ENCODE results near the gene CHD3. TPM values are rescaled to one million over a fixed set of nuclear protein-coding genes. Genes with fewer than 3 reads are reported as not detected.

Gene CHD3
- polyA plus RNA-seq, 3 donors from 2014 or later = 0.72 to 19.6 (median 3.5) TPM

GRCh38 chr17:7903154-7904103 is 14.8 kb downstream of the CHD3 start:
- no peak for DNase-seq
- Mint-ChIP-seq H3K27ac (peak overlapping the region in 1 of 6 donors; percentile 31), H3K9me3 (peaks cover 0 to 2% (median 0%) of the 10 kb centered on the region in 6 donors), H3K4me1 (no peaks in the 10 kb centered on the region), H3K27me3 (ENCODE audit: low read depth in 3 of 3) (peaks cover 0 to 2% (median 2%) of the 10 kb centered on the region in 3 donors), H3K36me3 (peaks cover 37 to 80% (median 41%) of the 10 kb centered on the region in 3 donors), H3K4me3 (no peak overlapping the region)

DNA sequence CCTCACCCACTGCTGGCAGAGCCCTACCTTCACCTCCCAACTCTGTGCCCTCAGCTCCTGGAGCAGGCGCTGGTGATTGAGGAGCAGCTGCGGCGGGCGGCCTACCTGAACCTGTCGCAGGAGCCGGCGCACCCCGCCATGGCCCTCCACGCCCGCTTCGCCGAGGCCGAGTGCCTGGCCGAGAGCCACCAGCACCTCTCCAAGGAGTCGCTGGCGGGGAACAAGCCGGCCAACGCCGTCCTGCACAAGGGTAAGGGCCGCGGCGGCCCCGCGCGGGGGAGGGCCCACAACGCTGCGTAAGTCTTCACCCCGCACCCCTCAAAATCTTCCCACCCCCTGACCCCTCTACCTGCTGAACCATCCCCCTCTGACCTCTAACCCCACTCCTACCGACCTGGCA is 20.5 kb downstream of the CHD3 start:
- peaks cover 19 to 49% (median 34%) of the 10 kb centered on the region in 3 donors for H3K36me3 Mint-ChIP-seq
- no peak overlapping the region for H3K27ac Mint-ChIP-seq

DNA sequence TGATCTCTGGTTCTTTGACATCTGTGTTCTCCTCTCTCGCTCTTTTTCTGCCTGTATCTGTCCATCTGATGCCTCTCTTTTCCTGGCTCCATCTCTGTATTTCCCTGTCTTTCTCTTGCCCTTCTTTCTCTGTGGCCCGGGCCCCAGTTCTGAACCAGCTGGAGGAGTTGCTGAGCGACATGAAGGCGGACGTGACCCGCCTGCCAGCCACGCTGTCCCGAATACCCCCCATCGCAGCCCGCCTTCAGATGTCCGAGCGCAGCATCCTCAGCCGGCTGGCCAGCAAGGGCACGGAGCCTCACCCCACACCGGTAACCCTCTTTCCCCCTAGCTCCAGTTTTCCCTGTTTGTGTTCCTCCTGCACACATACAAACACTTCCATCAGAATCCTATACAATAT is 21.7 kb downstream of the CHD3 start:
- Mint-ChIP-seq H3K27ac (peak overlapping the region in 3 of 6 donors; percentile 30 to 68 (median 32)), H3K27me3 (ENCODE audit: low read depth in 3 of 3) (peaks cover 0 to 4% (median 2%) of the 10 kb centered on the region in 3 donors), H3K9me3 (no peaks in the 10 kb centered on the region), H3K4me3 (no peak overlapping the region), H3K4me1 (peaks cover 12 to 17% of the 10 kb centered on the region in 2 donors), H3K36me3 (peaks cover 11 to 38% (median 24%) of the 10 kb centered on the region in 3 donors)
- no peak for DNase-seq

More for the DNA sequence above, 20.5 kb downstream of the CHD3 start:
- Mint-ChIP-seq H3K4me3 (no peak overlapping the region), H3K4me1 (peaks cover 6 to 10% of the 10 kb centered on the region in 2 donors), H3K27me3 (ENCODE audit: low read depth in 3 of 3) (peaks cover 0 to 2% (median 0%) of the 10 kb centered on the region in 3 donors), H3K9me3 (no peaks in the 10 kb centered on the region)
- no peak for DNase-seq

DNA sequence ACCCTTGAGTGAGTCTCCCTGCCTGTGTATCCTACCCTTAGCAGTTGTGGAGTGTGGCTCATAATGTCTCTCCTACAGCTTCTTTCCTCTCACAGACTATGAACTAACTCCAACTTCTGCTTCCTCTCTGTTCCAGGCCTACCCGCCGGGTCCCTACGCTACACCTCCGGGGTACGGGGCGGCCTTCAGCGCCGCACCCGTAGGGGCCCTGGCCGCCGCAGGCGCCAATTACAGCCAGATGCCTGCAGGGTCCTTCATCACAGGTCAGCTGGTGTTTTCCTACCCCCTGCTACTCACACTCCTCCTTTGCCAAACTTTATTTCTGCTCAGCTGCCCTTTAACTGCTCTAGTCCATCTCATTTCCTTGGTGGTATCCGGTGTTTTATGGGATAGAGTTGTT is 22.1 kb downstream of the CHD3 start:
- Mint-ChIP-seq H3K27ac (peak overlapping the region in 1 of 6 donors; percentile 30), H3K4me3 (no peak overlapping the region), H3K36me3 (peaks cover 11 to 36% (median 21%) of the 10 kb centered on the region in 3 donors), H3K4me1 (peaks cover 17 to 21% of the 10 kb centered on the region in 2 donors), H3K9me3 (no peaks in the 10 kb centered on the region), H3K27me3 (ENCODE audit: low read depth in 3 of 3) (peaks cover 2 to 6% (median 4%) of the 10 kb centered on the region in 3 donors)
- DNase-seq = no peak

DNA sequence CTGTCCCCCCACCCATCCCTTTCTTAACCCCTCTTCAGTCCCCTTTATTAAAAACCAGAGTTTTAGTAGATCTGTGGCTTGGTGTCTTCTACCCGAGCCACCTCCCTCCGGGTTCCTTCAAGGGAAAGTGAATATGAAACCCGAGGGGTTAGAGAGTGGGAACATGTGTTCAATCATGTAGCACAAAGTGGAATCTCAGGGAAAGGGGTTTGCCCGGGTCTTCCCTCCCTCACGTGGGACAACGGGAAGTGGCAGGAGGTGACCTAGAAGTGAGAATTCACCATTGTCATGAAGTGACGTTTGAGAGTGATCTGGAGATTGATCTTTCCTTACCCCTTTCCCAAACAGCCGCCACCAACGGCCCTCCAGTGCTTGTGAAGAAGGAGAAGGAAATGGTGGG is 22.5 kb downstream of the CHD3 start:
- no peak for DNase-seq
- H3K27ac Mint-ChIP-seq = no peak overlapping the region
- no peak overlapping the region for H3K4me3 Mint-ChIP-seq
- H3K27me3 Mint-ChIP-seq (ENCODE audit: low read depth in 3 of 3) = peaks cover 2 to 7% (median 4%) of the 10 kb centered on the region in 3 donors
- no peaks in the 10 kb centered on the region for H3K9me3 Mint-ChIP-seq
- H3K4me1 Mint-ChIP-seq = peaks cover 17 to 21% of the 10 kb centered on the region in 2 donors
- peaks cover 11 to 36% (median 21%) of the 10 kb centered on the region in 3 donors for H3K36me3 Mint-ChIP-seq

DNA sequence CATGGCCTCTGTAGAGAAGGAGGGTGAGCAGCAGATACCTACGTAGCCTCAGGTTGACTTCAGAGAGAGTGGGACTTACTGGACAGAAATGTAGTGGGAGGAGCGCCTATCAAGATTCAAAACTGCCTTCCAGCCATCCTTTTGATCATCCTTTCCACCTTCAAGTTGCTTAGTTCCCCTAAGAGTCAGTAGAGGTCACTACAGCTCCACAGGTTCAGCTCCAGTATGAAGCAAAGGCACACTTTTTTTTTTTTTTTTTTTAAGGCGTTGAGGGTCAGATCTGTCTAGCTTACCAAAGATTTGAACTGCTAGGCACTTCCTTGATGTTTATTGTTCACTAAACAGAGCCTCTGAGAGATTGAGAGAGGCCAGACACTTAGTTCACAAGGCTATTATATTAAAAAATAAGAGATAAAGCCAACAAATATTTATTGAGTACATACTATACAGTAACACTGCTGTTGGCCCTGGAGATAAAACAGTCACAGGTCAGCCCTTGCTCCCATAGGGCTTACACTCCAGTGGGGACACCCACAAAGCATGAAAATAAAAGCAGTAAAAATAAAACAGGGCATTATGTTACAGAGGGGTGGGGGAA is 24.4 kb downstream of the CHD3 start:
- Mint-ChIP-seq H3K27ac (peak overlapping the region; percentile 12 to 84 (median 72)), H3K27me3 (ENCODE audit: low read depth in 3 of 3) (peaks cover 2 to 14% (median 4%) of the 10 kb centered on the region in 3 donors), H3K4me3 (peak overlapping the region in 2 of 5 donors; percentile 18 to 25), H3K4me1 (peaks cover 25 to 32% of the 10 kb centered on the region in 2 donors), H3K9me3 (no peaks in the 10 kb centered on the region), H3K36me3 (peaks cover 11 to 23% (median 19%) of the 10 kb centered on the region in 3 donors)
- peak; percentile 62 to 68 (median 67) for DNase-seq

- H3K27ac Mint-ChIP-seq = peak overlapping the region; percentile 78 to 95 (median 86)
- peaks cover 2 to 12% (median 4%) of the 10 kb centered on the region in 3 donors for H3K27me3 Mint-ChIP-seq (ENCODE audit: low read depth in 3 of 3)
- H3K4me1 Mint-ChIP-seq = peaks cover 25 to 32% of the 10 kb centered on the region in 2 donors
- no peak for DNase-seq
- H3K4me3 Mint-ChIP-seq = peak overlapping the region; percentile 80 to 91 (median 86)
- H3K36me3 Mint-ChIP-seq = peaks cover 8 to 9% (median 8%) of the 10 kb centered on the region in 3 donors
- H3K9me3 Mint-ChIP-seq = no peaks in the 10 kb centered on the region
Observed at GRCh38 chr17:7915179-7915610, 26.6 kb downstream of the CHD3 start.

GRCh38 chr17:7915611-7916384 is 27.2 kb downstream of the CHD3 start, which contains the start of gene RNF227:
RNF227 (minus strand) TSS chr17:7916289; CDS start chr17:7916195, 94 bp downstream.
- peaks cover 2 to 4% (median 3%) of the 10 kb centered on the region in 3 donors for H3K36me3 Mint-ChIP-seq
- no peaks in the 10 kb centered on the region for H3K9me3 Mint-ChIP-seq
- H3K4me3 Mint-ChIP-seq = peak within 1 kb of the TSS; percentile 82 to 91 (median 86)
- peak within 1 kb of the TSS; percentile 78 to 95 (median 86) for H3K27ac Mint-ChIP-seq
- peak; percentile 83 to 86 (median 86) for DNase-seq
- peaks cover 2 to 13% (median 4%) of the 10 kb centered on the region in 3 donors for H3K27me3 Mint-ChIP-seq (ENCODE audit: low read depth in 3 of 3)
- peaks cover 25 to 32% of the 10 kb centered on the region in 2 donors for H3K4me1 Mint-ChIP-seq

GRCh38 chr17:7916385-7916682 is 27.7 kb downstream of the CHD3 start:
- no peak for DNase-seq
- Mint-ChIP-seq H3K27ac (peak overlapping the region in 5 of 6 donors; percentile 68 to 84 (median 73)), H3K27me3 (ENCODE audit: low read depth in 3 of 3) (peaks cover 2 to 13% (median 4%) of the 10 kb centered on the region in 3 donors), H3K9me3 (no peaks in the 10 kb centered on the region), H3K4me3 (peak overlapping the region; percentile 77 to 87 (median 79)), H3K36me3 (no peaks in the 10 kb centered on the region), H3K4me1 (peaks cover 25 to 33% of the 10 kb centered on the region in 2 donors)

- H3K4me3 Mint-ChIP-seq = peak overlapping the region; percentile 77 to 87 (median 79)
- H3K27ac Mint-ChIP-seq = peak overlapping the region; percentile 33 to 84 (median 73)
- no peaks in the 10 kb centered on the region for H3K9me3 Mint-ChIP-seq
- DNase-seq = no peak
- no peaks in the 10 kb centered on the region for H3K36me3 Mint-ChIP-seq
- H3K4me1 Mint-ChIP-seq = peaks cover 28 to 37% of the 10 kb centered on the region in 2 donors
- H3K27me3 Mint-ChIP-seq (ENCODE audit: low read depth in 3 of 3) = peaks cover 2 to 13% (median 4%) of the 10 kb centered on the region in 3 donors
Observed at GRCh38 chr17:7916808-7917207, 28.2 kb downstream of the CHD3 start.

GRCh38 chr17:7922269-7922844 is 33.8 kb downstream of the CHD3 start:
- H3K27ac Mint-ChIP-seq = peak overlapping the region; percentile 86 to 94 (median 88)
- no peaks in the 10 kb centered on the region for H3K36me3 Mint-ChIP-seq
- no peaks in the 10 kb centered on the region for H3K9me3 Mint-ChIP-seq
- peak overlapping the region; percentile 80 to 90 (median 87) for H3K4me3 Mint-ChIP-seq
- no peak for DNase-seq
- peaks cover 0 to 6% (median 0%) of the 10 kb centered on the region in 3 donors for H3K27me3 Mint-ChIP-seq (ENCODE audit: low read depth in 3 of 3)
- H3K4me1 Mint-ChIP-seq = peaks cover 19 to 22% of the 10 kb centered on the region in 2 donors

- Mint-ChIP-seq H3K27me3 (ENCODE audit: low read depth in 3 of 3) (peaks cover 0 to 5% (median 0%) of the 10 kb centered on the region in 3 donors), H3K36me3 (peaks cover 0 to 3% (median 0%) of the 10 kb centered on the region in 3 donors), H3K9me3 (no peaks in the 10 kb centered on the region), H3K4me3 (peak overlapping the region; percentile 80 to 90 (median 87)), H3K4me1 (peaks cover 19 to 22% of the 10 kb centered on the region in 2 donors), H3K27ac (peak overlapping the region; percentile 86 to 94 (median 88))
- peak; percentile 74 to 82 (median 81) for DNase-seq
Observed at GRCh38 chr17:7922845-7923628, 34.4 kb downstream of the CHD3 start.

Data from immature natural killer cell (primary cell).